ENCODE measurements around the gene HS3ST2.

- TF ChIP-seq, protein P1, sequence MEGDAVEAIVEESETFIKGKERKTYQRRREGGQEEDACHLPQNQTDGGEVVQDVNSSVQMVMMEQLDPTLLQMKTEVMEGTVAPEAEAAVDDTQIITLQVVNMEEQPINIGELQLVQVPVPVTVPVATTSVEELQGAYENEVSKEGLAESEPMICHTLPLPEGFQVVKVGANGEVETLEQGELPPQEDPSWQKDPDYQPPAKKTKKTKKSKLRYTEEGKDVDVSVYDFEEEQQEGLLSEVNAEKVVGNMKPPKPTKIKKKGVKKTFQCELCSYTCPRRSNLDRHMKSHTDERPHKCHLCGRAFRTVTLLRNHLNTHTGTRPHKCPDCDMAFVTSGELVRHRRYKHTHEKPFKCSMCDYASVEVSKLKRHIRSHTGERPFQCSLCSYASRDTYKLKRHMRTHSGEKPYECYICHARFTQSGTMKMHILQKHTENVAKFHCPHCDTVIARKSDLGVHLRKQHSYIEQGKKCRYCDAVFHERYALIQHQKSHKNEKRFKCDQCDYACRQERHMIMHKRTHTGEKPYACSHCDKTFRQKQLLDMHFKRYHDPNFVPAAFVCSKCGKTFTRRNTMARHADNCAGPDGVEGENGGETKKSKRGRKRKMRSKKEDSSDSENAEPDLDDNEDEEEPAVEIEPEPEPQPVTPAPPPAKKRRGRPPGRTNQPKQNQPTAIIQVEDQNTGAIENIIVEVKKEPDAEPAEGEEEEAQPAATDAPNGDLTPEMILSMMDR (IDR thresholded peaks at IDR 0.05), result no peak
- TF ChIP-seq POLR2A (IDR thresholded peaks at IDR 0.05) (no peak), POLR2AphosphoS5 (IDR thresholded peaks at IDR 0.05) (no peak)
These were observed 73.0 kb downstream of the HS3ST2 start for GRCh38 chr16:22886927-22887326.

Measured in stomach (tissue), 4 donors.